GM21529 (cell line): ENCODE measurements around the gene FGFBP2.

Source experiments
- ATAC-seq: cut with Tn5 transposase; IDR thresholded peaks from one replicate; pipeline ENCODE4 v1.9.1; 2021; ENCODE audit not compliant: unreplicated experiment

The FGFBP2 gene, protein sequence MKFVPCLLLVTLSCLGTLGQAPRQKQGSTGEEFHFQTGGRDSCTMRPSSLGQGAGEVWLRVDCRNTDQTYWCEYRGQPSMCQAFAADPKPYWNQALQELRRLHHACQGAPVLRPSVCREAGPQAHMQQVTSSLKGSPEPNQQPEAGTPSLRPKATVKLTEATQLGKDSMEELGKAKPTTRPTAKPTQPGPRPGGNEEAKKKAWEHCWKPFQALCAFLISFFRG

DNA sequence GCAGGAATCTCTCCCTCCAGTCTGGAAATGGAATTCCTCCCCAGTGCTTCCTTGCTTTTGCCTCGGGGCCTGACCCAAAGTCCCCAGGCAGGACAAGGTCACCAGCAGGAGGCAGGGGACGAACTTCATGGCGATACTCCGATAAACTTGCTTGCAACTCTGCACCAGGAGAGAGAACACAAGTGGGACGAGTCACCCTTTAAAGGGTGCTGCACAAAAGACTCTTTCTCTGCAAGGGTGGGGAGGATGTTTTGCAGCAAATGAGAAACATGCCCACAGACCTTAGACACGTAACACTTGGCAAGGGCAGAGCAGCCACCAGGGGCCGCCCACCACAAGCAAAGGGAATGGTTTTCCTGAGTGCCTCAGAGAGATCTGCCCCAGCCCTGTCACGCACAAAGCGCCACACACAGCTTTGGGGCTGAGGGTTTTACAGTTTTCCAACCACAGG is at the start of gene FGFBP2:
FGFBP2 (minus strand) TSS at position 175 of the 451 bp plus-strand sequence; CDS start at position 129, 46 bp downstream.
- peak; percentile 56 for ATAC-seq

DNA sequence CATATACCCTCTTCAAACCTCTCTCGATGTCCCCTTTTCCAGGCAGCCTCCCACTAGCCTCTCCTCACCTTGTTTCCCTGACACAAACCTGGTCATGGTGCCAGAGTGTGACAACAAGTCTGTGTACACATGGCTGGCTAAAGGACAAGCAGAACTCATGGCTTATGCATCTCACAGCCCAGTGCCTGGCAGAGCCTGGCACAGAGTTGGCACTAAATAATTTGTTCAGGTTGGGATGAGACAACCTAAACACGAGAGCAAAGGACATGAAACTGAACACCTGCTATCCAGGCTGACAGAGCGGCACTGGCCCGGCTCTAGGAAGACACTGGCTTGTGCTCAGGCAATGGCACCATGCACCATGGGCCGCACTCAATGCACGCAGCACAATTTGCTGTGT is 48.2 kb upstream of the FGFBP2 start:
- no peak for ATAC-seq

DNA sequence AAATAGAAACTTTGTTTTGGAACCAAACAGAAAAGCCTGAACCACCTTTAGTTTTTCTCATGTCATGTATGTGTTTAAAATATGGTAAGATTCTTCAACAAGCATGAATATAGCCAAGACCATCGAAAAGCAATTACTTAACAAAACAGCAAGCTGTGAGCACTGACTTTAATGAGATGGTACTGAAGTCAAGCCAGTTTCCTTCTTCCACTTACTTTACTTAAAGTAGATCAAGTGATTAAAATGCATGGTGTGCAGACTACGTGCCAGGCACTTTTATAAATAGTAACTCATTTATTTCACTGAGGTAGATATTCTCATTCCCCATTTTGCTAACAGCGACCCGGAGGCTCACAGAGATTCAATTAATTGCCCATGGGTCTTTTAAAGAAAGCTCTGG is 46.2 kb upstream of the FGFBP2 start:
- ATAC-seq: no peak

DNA sequence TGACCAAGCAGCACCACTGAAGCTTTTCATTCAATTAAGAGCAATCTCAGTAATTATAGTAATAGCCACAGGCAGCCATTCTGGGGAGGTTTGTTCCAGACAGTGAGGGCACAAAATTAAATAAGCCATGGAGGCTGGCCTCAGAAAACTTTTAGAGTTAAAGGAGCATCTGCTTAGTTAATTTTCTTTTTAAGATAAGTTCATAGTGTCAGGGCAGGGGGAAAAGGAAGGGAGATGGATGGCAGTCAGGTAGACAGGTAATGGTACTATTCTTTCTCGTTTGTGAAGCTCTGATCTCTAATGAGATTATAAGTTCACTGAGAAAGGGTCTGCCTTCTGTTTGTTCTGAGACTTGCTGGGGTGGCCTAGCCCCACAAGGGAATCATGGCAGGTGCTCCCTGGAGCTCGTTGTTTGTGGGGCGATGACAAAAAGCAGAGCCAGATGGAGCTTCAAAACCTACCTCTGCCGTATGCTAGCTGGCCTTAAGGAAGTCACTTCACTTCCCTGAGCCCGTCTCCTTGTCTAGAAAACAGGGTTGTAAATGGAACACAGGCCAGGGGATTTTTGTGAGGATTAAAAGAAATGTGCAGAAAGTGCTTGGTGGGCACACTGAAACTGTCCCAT is 44.6 kb upstream of the FGFBP2 start:
- ATAC-seq: no peak

DNA sequence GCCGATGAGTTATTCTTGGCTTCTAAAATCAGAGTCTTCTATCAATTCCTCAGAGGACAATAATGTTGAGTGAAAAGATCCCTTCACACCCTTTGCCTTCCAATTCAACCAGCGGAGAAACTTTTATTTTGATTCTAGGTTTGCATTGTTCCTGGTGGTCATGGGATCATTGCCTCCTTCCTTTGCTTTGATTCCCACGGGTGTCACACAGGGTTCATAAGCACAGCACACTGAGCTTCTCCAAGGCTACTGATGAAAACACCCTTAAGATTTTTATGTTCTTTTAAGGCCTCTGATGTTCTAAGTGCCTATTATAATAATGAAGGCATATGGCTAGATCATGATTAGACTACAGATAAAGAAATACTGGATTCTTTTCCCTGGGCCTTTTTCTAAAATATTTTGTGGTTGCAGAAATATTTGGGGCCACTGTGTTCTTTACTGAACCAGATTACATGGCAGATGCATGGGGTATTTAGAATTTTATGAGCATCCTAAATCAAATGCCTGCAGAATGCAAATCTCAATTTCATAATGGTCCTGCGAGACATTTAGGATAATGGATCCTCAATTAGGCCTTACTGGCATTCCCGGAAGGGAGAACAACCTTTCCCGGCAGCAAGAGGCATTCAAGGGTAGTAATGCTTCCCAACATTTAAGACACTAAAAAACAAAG is 43.9 kb upstream of the FGFBP2 start:
- no peak for ATAC-seq

DNA sequence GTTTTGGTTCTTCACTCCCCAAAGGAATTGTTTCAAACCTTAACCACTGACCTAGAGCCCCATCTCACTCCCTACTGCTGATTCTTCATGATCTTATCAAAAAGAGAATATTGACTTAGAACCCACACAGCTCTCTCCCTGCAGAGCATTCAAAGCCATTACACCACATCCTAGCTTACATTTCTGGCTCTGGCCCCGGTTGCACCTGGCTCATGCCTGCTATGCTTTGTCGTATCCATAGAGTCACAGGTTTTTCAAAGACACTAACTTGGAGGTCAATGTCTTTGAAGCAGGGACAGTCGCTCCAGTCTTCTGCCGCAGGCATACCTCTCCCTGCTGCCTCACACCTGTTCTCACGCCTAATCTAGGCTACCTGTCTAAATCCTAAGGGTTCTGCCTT is 42.7 kb upstream of the FGFBP2 start:
- ATAC-seq: no peak

DNA sequence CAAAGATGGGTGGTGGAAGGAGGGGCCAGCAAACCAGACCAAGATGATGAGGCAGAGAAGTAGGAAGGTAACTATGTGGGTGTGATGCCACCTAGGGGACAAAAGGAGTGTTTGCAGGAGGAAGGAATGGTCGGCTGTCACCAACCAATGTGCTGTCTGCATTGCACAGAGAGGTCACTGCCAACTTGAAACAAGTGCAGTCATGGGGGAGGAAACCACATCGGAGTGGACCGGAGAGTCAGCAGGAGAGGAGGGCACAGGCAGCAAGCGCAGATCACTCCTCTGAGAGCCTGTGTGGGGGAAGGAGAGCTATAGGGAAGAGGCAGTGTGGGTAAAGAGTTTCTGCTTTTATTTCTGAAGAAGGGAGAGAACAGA is 38.5 kb upstream of the FGFBP2 start:
- ATAC-seq: peak; percentile 97

DNA sequence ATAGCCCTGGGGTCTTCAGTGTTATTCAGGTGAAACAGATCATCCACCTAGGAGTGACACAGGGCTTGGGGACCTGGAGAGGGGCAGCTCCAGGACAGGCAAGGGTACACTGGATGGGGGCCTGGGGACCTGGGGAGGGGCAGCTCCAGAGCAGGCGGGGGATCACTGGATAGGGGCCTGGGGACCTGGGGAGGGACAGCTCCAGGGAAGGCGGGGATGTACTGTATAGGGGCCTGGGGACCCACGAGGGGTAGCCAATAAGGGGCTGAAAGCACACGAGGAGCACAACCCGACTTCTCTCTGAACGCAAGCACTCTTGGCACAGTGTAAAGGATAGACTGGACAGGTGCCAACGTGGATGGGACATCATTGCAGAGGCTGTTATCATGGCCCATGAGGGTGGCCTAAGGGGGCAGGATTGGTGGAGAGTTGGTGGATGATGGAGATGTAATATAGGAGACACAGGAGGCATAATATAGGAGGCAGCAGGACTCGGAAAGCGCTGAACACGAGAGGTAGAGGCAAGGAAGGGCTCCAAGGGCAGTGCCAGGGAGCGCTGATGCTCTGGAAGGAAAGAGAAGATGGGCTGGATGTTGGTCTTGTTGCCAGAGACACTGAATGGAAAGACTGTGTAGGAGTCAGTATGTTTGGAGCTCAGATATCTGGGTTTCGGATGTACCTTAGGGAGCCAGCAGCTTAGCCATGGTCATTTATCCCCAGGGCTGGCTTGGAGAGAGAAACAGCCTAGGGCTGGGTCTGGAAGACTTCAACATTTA is 37.9 kb upstream of the FGFBP2 start:
- ATAC-seq: no peak

DNA sequence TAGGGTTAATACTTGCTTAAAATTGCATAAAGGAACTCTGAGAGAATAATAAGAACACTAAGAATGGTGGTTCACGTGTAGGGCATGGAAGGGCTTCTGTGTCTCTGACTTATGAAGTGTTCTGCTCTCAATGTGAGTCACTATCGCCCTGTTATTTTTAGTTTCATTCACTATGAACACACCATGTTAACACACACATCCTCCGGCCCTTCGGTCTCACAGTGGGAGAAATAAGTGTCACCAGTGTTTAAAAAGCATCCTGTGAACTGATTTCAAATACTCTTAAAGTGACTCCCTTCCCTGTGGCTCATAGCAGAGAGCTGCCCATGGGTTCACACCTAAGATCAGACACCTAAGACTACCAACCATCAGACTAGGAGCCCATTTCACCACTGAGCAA is 33.8 kb upstream of the FGFBP2 start:
- ATAC-seq: no peak

DNA sequence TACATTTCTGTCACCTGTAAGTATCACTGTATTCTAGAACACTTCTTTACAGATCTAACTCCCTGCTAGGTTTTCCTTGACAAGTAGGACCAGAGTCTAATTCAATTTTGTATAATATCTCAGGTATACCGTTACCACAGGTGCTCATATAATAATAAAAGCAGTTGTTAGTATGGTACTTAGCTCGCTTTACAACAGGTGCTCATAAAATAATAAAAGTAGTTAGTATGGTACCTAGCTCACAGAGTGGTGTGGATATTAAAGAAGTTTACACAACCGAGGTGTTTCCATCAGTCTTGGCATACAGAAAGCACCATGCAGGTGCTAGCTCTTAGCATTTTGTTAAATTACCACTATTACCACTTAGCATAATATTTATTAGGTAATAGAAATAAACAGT is 32.9 kb upstream of the FGFBP2 start:
- no peak for ATAC-seq

DNA sequence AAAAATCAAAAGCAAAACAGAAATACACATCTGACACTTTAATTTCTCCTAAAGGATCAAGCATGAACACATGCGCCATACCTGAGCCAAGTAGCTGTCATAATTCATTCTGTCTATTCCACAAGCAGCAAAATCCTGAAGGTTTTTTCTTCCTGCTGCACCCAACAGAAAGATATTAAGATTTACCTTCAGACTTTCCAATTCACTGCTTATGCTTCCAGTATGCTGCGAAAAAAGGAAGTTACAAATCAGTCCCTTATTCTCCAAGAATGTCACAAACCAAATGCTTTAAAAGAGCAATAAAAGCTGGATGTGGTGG is 29.2 kb upstream of the FGFBP2 start:
- no peak for ATAC-seq

DNA sequence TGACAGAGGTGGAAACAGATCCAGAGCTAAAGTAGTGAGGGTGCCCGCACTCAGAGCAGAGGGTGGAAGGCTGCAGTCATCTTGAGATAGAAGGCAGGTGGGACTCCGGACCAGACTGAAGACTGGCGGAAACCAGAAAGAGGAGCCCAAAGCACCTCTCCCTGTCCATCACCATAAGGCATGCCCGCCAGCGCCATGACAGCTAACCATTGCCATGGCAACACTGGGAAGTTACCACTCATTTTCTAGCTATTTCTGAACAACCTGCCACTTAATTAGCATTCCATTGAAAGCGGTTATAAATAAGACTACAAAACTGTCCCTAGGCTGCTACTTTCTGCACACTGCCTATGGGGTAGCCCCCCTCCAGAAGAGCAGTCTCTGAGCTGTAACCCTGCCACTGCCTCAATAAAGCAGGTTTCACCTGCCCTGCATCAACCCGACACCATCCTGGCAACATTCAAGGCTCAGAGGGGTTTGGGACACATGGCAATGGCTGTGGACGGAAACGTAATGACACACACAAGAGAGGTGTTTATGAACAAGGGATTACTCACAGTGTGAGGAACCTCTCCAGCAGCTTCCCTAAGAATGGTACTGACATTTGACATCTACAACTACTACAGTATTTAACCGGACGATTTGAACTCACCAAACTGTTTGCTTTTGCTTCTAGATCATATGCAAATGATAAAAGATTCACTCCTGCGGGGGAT is 27.8 kb upstream of the FGFBP2 start:
- ATAC-seq: no peak

DNA sequence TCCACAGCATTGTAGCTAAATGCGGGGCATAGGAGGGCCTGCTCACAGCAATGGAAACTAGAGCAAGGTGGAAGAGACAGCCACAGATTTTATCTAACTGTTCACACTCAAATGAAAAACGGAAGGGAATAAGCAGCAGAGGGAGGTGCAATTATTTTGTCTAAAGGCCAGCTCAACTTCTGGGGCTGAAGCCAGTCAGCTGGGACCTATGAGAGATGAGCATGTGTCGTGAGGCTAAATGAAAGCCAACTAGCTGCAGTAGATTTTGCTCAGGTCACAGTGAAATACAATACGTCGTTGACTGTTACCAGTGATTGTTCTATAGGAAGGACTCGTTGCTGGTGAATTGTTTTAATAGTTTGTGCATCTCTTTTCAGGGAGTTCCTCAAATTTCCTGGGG is 26.4 kb upstream of the FGFBP2 start:
- no peak for ATAC-seq

DNA sequence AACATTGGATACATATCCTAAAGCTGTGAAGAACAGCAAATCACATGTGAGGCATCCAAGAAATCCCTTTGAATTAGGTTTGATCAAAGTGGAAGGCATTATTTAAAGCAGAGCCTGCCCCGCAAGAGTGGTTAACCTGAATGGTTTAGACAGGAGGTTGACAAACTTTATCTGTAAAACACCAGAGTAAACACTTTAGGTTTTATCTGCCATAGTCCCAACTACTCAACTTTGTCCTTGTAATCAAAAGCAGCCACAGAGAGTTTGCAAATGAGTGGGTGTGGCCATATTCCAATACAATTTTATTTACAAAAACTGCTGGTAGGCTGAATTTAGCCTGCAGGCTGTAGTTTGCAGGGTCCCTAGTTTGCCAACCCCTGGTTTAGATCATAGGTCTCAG is 25.2 kb upstream of the FGFBP2 start:
- ATAC-seq: no peak

DNA sequence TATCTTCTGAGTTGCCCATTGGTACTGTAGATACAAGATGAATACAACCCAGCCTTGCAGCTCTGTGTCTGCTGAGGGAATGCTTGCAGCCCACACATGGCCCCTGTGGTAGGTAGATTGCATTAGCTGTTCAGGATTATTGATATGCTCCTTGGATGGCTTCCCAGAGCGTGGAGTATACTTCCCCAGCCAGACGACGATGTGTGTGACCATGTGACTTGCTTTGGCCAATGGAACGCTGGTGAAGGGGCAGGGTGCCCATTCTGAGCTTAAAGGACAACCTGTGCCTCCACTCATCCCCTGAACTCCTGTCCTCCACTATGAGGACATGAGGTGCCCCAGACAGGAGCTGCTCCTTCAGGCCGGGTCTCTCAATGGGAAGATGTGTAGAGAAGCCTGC is 23.9 kb upstream of the FGFBP2 start:
- ATAC-seq: no peak

DNA sequence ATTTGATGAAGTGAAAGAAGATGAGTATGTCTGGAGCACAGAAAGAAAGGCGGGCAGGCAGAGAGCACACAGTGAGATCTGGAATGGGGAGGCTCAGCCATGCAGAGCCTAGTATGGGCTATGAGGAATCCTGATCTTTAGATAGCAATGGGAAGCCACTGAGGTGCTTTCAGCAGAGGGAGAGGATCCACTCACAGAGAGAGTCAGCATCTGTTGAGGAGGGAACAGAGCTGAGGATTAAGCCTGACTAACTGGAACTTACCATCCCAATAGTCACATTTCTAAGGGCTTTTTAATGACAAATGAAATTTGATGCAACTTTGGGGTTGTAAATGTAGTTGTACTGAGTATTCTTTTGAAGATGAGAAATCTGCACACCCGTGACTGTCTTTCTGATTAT is 20.6 kb upstream of the FGFBP2 start:
- no peak for ATAC-seq

DNA sequence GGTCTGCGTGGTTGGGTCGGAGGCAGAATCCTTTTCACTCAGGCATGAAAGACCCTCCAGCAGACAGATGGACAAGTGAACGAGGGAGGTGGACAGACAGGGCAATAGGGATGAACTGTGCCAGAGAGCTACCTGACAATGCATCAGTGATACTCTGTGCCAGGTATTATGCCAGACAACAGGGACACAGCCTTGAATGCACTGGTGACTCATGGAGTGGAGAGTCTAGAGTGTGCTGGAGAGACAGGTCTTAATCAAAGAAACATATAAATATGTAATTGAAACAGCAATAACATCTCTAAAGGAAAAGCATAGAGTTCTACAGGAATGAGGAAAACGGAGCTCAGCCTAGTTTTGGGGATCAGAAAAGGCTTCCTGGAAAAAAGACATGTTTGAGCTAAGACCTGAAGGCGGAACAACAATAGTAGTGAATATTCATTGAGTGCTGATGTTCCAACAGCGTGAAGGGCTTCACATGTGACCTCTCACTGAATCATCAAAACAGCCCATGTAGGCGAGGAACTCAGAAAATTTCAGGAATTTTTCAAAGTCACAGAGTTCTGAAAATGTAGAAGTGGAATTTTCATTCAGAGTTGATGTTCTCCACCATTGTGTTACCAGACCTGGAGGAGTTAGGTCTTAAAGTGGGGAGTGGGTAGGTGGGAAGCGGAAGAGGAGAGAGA is 20.0 kb upstream of the FGFBP2 start:
- ATAC-seq: no peak

DNA sequence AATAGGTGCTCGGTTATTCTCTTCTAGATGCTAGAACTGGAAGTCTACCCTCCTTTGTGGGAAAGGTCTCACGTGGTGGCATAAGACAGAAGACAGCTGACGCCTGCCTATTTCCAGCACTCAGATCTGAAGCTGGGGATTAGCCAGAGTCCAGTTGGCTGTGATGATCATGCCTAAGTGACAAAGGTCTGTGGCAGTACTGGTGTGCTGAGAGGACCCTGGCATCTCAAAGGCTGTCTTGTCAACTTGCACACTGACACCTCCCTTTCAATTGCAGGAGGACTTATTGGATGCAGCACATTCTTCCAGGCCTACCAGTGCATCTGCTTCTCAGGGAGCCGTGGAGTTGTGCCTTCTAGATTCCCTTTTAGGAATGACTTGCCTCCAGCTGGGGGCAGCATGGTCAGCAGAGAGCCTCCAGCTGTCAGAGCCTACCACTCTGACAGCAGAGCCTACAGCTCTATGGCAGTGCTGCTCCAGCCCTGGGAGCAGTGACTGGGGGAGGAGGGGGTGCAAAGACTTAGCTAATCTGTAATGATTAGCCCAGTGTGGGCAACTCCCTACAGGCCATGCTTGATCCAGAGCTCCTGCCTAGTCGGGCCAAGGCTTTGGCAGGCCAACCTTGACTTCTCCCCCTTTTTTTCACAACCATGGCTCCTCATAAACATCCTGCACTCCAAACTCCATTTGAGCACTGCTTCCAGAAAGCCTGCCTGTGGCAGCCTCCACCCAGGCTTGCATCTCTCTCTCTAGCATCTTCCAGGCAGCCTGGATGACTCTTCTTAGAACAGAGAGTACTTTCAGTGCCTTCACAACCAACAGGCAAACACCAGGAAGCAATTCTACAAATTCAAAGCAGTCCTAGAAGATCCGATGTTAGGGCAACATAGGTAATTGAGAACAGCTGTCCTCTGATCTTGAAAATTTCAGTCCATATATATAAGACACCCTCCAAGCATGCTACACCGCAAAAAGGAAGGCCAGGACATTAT is 13.8 kb upstream of the FGFBP2 start:
- no peak for ATAC-seq

DNA sequence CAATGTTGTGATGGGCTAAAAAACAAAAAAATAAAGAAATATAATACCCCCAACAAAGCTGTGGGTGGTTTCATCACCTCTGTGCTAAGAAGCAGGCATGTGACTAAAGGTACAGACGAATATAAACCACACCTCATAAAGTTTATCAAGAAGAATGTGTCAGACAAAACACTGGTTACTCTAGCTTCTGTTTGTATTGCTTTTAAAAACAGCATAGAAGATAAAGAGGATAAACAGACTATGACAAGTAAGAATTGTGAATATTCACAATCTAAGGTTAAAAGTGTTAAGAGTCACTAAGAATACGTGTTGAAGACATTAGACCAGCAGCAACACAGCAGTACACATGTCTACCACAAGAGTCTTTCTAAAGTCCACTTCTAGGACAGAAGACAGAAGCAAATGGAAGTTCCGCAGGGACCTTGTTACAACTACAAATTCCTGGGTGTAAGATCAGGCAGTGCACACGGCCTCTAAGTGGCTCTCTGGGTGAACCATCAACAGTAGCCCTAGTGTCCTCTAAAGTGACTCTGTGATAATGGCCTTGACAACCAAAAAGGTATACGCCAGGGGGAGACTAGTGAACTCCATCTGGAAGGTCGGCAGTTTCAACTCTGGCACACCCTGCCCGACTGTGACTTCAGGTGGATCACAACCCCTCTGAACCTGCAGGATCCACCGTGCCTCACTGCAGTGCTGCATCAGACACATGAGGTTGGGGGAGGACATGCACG is 8.3 kb upstream of the FGFBP2 start:
- ATAC-seq: no peak
